ENCODE results near the gene TRMU. TPM values are rescaled to one million over a fixed set of nuclear protein-coding genes. Genes with fewer than 3 reads are reported as not detected.

Gene TRMU
- total RNA-seq, 1 donor from 2014 or later = 60.8 TPM

- H3K4me1 Mint-ChIP-seq (ENCODE audit: low read depth, unreplicated experiment) = peaks cover 10% of the 10 kb centered on the region
- no peaks in the 10 kb centered on the region for H3K27me3 Mint-ChIP-seq (ENCODE audit: unreplicated experiment)
- TF ChIP-seq, protein P1, sequence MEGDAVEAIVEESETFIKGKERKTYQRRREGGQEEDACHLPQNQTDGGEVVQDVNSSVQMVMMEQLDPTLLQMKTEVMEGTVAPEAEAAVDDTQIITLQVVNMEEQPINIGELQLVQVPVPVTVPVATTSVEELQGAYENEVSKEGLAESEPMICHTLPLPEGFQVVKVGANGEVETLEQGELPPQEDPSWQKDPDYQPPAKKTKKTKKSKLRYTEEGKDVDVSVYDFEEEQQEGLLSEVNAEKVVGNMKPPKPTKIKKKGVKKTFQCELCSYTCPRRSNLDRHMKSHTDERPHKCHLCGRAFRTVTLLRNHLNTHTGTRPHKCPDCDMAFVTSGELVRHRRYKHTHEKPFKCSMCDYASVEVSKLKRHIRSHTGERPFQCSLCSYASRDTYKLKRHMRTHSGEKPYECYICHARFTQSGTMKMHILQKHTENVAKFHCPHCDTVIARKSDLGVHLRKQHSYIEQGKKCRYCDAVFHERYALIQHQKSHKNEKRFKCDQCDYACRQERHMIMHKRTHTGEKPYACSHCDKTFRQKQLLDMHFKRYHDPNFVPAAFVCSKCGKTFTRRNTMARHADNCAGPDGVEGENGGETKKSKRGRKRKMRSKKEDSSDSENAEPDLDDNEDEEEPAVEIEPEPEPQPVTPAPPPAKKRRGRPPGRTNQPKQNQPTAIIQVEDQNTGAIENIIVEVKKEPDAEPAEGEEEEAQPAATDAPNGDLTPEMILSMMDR (IDR thresholded peaks at IDR 0.05; ENCODE audit: partially characterized antibody, unreplicated experiment) = no peak
- peaks cover 8% of the 10 kb centered on the region for H3K9me3 Mint-ChIP-seq (ENCODE audit: unreplicated experiment)
- H3K36me3 Mint-ChIP-seq (ENCODE audit: unreplicated experiment) = peaks cover 3% of the 10 kb centered on the region
- H3K4me3 Mint-ChIP-seq (ENCODE audit: unreplicated experiment) = no peak overlapping the region
- no peak for DNase-seq
- no peak overlapping the region for H3K27ac Mint-ChIP-seq (ENCODE audit: unreplicated experiment)
These were observed 46.7 kb upstream of the TRMU start for GRCh38 chr22:46288846-46289243.

GRCh38 chr22:46289244-46289891 lies 46.1 kb upstream of the TRMU start:
- H3K4me1 Mint-ChIP-seq (ENCODE audit: low read depth, unreplicated experiment) = peaks cover 10% of the 10 kb centered on the region
- no peak for DNase-seq
- H3K4me3 Mint-ChIP-seq (ENCODE audit: unreplicated experiment) = no peak overlapping the region
- H3K9me3 Mint-ChIP-seq (ENCODE audit: unreplicated experiment) = peaks cover 10% of the 10 kb centered on the region
- H3K36me3 Mint-ChIP-seq (ENCODE audit: unreplicated experiment) = peaks cover under 1% of the 10 kb centered on the region
- H3K27ac Mint-ChIP-seq (ENCODE audit: unreplicated experiment) = no peak overlapping the region
- H3K27me3 Mint-ChIP-seq (ENCODE audit: unreplicated experiment) = no peaks in the 10 kb centered on the region
- TF ChIP-seq, protein P1 (IDR thresholded peaks at IDR 0.05; ENCODE audit: partially characterized antibody, unreplicated experiment) = no peak

- Mint-ChIP-seq H3K9me3 (ENCODE audit: unreplicated experiment) (peaks cover 11% of the 10 kb centered on the region), H3K27ac (ENCODE audit: unreplicated experiment) (no peak overlapping the region), H3K4me1 (ENCODE audit: low read depth, unreplicated experiment) (peaks cover 11% of the 10 kb centered on the region), H3K36me3 (ENCODE audit: unreplicated experiment) (no peaks in the 10 kb centered on the region), H3K27me3 (ENCODE audit: unreplicated experiment) (no peaks in the 10 kb centered on the region), H3K4me3 (ENCODE audit: unreplicated experiment) (no peak overlapping the region)
- no peak for DNase-seq
- TF ChIP-seq, protein P1 (IDR thresholded peaks at IDR 0.05; ENCODE audit: partially characterized antibody, unreplicated experiment) = no peak
These were observed 45.2 kb upstream of the TRMU start for GRCh38 chr22:46290121-46290842.

- Mint-ChIP-seq H3K36me3 (ENCODE audit: unreplicated experiment) (no peaks in the 10 kb centered on the region), H3K27ac (ENCODE audit: unreplicated experiment) (no peak overlapping the region), H3K27me3 (ENCODE audit: unreplicated experiment) (no peaks in the 10 kb centered on the region), H3K4me1 (ENCODE audit: low read depth, unreplicated experiment) (peaks cover 15% of the 10 kb centered on the region), H3K4me3 (ENCODE audit: unreplicated experiment) (no peak overlapping the region), H3K9me3 (ENCODE audit: unreplicated experiment) (peaks cover 12% of the 10 kb centered on the region)
- TF ChIP-seq, protein P1 (IDR thresholded peaks at IDR 0.05; ENCODE audit: partially characterized antibody, unreplicated experiment) = no peak
- no peak for DNase-seq
These were observed 44.4 kb upstream of the TRMU start for GRCh38 chr22:46290843-46291785.

All from glutamatergic neuron (in vitro differentiated cells).